ENCODE measurements around the gene VWA1. TPM values are rescaled to one million over a fixed set of nuclear protein-coding genes. Genes with fewer than 3 reads are reported as not detected.

The VWA1 gene
- total and polyA plus RNA-seq, 10 of the 15 experiments (the other 5 are each of a cell fraction or from before 2014, with no cell fraction given): 0.02 to 1.7 (median 0.32) TPM; not detected in 2

DNA sequence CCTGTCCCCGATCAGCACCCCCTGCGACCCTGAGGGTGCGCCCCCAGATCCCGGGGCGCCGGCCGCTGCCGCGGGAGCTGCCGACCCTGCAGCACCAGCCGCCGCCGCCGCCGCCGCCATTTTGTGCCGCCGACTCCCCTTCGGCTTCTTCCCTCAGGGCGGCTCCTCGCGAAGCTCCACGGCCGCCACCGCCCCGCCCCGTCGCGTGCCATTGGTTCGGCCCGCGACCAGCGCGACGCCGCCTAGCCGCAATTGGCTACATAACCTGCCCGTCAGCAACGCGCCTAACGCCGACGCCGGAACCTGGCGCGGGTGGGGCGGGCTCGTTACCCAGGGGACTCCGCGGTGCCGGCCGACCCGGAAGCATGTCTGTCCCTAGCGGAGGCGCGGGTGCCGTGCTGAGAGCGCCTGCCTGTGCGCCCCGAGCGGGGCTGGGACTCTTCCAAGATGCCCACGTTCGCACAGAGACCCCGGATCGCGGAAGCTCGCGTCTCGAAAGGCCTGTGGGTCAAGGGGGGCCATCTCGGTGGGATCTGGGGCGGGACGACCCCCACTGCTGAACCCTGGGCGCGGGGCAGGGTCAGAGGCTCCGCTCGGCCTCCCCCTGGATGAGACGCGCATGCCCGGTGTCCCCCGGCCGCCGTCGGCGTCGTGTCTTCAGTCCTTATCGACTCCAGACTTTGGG is 36.2 kb upstream of the VWA1 start, which contains the start of gene CCNL2 (continued):
- TF ChIP-seq, protein P1, sequence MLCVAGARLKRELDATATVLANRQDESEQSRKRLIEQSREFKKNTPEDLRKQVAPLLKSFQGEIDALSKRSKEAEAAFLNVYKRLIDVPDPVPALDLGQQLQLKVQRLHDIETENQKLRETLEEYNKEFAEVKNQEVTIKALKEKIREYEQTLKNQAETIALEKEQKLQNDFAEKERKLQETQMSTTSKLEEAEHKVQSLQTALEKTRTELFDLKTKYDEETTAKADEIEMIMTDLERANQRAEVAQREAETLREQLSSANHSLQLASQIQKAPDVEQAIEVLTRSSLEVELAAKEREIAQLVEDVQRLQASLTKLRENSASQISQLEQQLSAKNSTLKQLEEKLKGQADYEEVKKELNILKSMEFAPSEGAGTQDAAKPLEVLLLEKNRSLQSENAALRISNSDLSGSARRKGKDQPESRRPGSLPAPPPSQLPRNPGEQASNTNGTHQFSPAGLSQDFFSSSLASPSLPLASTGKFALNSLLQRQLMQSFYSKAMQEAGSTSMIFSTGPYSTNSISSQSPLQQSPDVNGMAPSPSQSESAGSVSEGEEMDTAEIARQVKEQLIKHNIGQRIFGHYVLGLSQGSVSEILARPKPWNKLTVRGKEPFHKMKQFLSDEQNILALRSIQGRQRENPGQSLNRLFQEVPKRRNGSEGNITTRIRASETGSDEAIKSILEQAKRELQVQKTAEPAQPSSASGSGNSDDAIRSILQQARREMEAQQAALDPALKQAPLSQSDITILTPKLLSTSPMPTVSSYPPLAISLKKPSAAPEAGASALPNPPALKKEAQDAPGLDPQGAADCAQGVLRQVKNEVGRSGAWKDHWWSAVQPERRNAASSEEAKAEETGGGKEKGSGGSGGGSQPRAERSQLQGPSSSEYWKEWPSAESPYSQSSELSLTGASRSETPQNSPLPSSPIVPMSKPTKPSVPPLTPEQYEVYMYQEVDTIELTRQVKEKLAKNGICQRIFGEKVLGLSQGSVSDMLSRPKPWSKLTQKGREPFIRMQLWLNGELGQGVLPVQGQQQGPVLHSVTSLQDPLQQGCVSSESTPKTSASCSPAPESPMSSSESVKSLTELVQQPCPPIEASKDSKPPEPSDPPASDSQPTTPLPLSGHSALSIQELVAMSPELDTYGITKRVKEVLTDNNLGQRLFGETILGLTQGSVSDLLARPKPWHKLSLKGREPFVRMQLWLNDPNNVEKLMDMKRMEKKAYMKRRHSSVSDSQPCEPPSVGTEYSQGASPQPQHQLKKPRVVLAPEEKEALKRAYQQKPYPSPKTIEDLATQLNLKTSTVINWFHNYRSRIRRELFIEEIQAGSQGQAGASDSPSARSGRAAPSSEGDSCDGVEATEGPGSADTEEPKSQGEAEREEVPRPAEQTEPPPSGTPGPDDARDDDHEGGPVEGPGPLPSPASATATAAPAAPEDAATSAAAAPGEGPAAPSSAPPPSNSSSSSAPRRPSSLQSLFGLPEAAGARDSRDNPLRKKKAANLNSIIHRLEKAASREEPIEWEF (IDR thresholded peaks at IDR 0.05; ENCODE audit: insufficient replicate concordance, low read depth, low read length): no peak
- TF ChIP-seq POLR2AphosphoS2 (IDR thresholded peaks at IDR 0.05; ENCODE audit: low read depth, low read length) (no peak; the same call in 1 of the 2 replicates), POLR2A (IDR thresholded peaks at IDR 0.05; ENCODE audit: low read depth, low read length) (peak; percentile 88), HDAC6 (IDR thresholded peaks at IDR 0.05; ENCODE audit: unreplicated experiment) (no peak), SUPT20H (IDR thresholded peaks at IDR 0.05; ENCODE audit: borderline replicate concordance, control insufficient read depth, low read depth, low read length) (no peak), MEF2B (IDR thresholded peaks at IDR 0.05; ENCODE audit: partially characterized antibody, poor library complexity, severe bottlenecking) (peak; percentile 70), LARP7 (IDR thresholded peaks at IDR 0.05) (peak; percentile 89; the same call in 1 of the 2 replicates), SUZ12 (IDR thresholded peaks at IDR 0.05; ENCODE audit: unreplicated experiment) (no peak), TBL1XR1 (IDR thresholded peaks at IDR 0.05; ENCODE audit: low read depth, low read length) (no peak), ZNF274 (IDR thresholded peaks at IDR 0.05; ENCODE audit: insufficient read depth, insufficient read length) (no peak), SMARCA5 (IDR thresholded peaks at IDR 0.05) (peak; percentile 68; the same call in 1 of the 2 replicates), BACH1 (IDR thresholded peaks at IDR 0.05; ENCODE audit: borderline replicate concordance) (peak; percentile 61), HDAC2 (IDR thresholded peaks at IDR 0.05) (no peak), MTA2 (IDR thresholded peaks at IDR 0.05; ENCODE audit: low read depth) (no peak), ETV6 (conservative IDR thresholded peaks at IDR 0.05 in 1 of 2, IDR thresholded peaks at IDR 0.05 in 1 of 2; ENCODE audit: borderline replicate concordance in 1 of 2, low read depth in 1 of 2) (no peak), SMAD5 (IDR thresholded peaks at IDR 0.05; ENCODE audit: low read depth) (peak; percentile 72; the same call in 1 of the 2 replicates), CHD4 (IDR thresholded peaks at IDR 0.05) (no peak)
- TF ChIP-seq, protein P2, sequence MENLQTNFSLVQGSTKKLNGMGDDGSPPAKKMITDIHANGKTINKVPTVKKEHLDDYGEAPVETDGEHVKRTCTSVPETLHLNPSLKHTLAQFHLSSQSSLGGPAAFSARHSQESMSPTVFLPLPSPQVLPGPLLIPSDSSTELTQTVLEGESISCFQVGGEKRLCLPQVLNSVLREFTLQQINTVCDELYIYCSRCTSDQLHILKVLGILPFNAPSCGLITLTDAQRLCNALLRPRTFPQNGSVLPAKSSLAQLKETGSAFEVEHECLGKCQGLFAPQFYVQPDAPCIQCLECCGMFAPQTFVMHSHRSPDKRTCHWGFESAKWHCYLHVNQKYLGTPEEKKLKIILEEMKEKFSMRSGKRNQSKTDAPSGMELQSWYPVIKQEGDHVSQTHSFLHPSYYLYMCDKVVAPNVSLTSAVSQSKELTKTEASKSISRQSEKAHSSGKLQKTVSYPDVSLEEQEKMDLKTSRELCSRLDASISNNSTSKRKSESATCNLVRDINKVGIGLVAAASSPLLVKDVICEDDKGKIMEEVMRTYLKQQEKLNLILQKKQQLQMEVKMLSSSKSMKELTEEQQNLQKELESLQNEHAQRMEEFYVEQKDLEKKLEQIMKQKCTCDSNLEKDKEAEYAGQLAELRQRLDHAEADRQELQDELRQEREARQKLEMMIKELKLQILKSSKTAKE (IDR thresholded peaks at IDR 0.05; ENCODE audit: low read depth, poor library complexity, severe bottlenecking): no peak
- TF ChIP-seq, protein P3, sequence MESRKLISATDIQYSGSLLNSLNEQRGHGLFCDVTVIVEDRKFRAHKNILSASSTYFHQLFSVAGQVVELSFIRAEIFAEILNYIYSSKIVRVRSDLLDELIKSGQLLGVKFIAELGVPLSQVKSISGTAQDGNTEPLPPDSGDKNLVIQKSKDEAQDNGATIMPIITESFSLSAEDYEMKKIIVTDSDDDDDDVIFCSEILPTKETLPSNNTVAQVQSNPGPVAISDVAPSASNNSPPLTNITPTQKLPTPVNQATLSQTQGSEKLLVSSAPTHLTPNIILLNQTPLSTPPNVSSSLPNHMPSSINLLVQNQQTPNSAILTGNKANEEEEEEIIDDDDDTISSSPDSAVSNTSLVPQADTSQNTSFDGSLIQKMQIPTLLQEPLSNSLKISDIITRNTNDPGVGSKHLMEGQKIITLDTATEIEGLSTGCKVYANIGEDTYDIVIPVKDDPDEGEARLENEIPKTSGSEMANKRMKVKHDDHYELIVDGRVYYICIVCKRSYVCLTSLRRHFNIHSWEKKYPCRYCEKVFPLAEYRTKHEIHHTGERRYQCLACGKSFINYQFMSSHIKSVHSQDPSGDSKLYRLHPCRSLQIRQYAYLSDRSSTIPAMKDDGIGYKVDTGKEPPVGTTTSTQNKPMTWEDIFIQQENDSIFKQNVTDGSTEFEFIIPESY (IDR thresholded peaks at IDR 0.05): no peak
- TF ChIP-seq, protein P4, sequence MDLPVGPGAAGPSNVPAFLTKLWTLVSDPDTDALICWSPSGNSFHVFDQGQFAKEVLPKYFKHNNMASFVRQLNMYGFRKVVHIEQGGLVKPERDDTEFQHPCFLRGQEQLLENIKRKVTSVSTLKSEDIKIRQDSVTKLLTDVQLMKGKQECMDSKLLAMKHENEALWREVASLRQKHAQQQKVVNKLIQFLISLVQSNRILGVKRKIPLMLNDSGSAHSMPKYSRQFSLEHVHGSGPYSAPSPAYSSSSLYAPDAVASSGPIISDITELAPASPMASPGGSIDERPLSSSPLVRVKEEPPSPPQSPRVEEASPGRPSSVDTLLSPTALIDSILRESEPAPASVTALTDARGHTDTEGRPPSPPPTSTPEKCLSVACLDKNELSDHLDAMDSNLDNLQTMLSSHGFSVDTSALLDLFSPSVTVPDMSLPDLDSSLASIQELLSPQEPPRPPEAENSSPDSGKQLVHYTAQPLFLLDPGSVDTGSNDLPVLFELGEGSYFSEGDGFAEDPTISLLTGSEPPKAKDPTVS (IDR thresholded peaks at IDR 0.05; ENCODE audit: low read depth, low read length): no peak
